Metanephros (tissue), 2 donors: ENCODE data around the gene MITD1. TPM values are rescaled to one million over a fixed set of nuclear protein-coding genes. Genes with fewer than 3 reads are reported as not detected.

ENCODE experiments used
- small RNA-seq: library from RNA; depleted of rRNA; stranded (forward); fragments of <200 nt; gene quantifications from one replicate; pipeline ENCODE3, GENCODE V24; 2014; ENCODE audit warnings: low replicate concordance
- total RNA-seq: library from RNA; depleted of rRNA; stranded (reverse); fragments of >200 nt; gene quantifications from one replicate; pipeline ENCODE4 v1.2.3, GENCODE V29; 2014

The MITD1 gene
- total RNA-seq, result 25.1 TPM

GRCh38 chr2:99180755-99181623, at the start of gene MITD1, which contains the start of gene MRPL30:
Gene MITD1 (minus strand): TSS chr2:99181058. CDS start chr2:99180981, 77 bp downstream.
Gene MRPL30 (plus strand): TSS chr2:99181184. CDS start chr2:99186204, 5,020 bp downstream.

GRCh38 chr2:99154643-99155536, 26.0 kb downstream of the MITD1 start, which contains the start of the genes LIPT1 and TSGA10:
Gene LIPT1 (plus strand): TSS chr2:99154967. CDS start chr2:99161958, 6,991 bp downstream.
Gene TSGA10 (minus strand): TSS chr2:99154942. CDS start chr2:99109439, 45,503 bp downstream.

GRCh38 chr2:99141110-99142108, 39.4 kb downstream of the MITD1 start, which contains the start of gene C2orf15:
Gene C2orf15 (plus strand): TSS chr2:99141707. CDS start chr2:99150559, 8,852 bp downstream.

Small RNA genes lying within 50 kb of the gene (small RNA-seq; reads per million reads assigned to genes)
- gene AC092587.1, result not detected

Other genes starting within 250 kb of the MITD1 start
- gene CRACDL, start 244.8 kb downstream of the MITD1 start, total RNA-seq, result 4.6 TPM
- 8.7 TPM for gene C2orf15, start 39.4 kb downstream of the MITD1 start, total RNA-seq
- gene TSGA10, start 26.1 kb downstream of the MITD1 start, total RNA-seq, result 14.7 TPM
- 9.9 TPM for gene LIPT1, start 26.1 kb downstream of the MITD1 start, total RNA-seq
- gene MRPL30, start 126 bp upstream of the MITD1 start, total RNA-seq, result 35.4 TPM
- gene LYG2, start 74.6 kb upstream of the MITD1 start, total RNA-seq, result not detected
- 1.1 TPM for gene LYG1, start 120.1 kb upstream of the MITD1 start, total RNA-seq
- 24.6 TPM for gene TXNDC9, start 155.3 kb upstream of the MITD1 start, total RNA-seq
- gene EIF5B, start 156.3 kb upstream of the MITD1 start, total RNA-seq, result 28.7 TPM